Measurements from ENCODE around the gene CCDC91.
"Not testable (repeated sequence)": the region's sequence is repeated elsewhere in the genome, so short reads cannot be mapped to it uniquely, and the experiment has no call there.

The CCDC91 gene

GRCh38 chr12:28235015-28235414 lies 44.8 kb downstream of the CCDC91 start:
- no peak for DNase-seq

GRCh38 chr12:28235985-28236384 lies 45.7 kb downstream of the CCDC91 start:
- DNase-seq = no peak

GRCh38 chr12:28237423-28237822 lies 47.2 kb downstream of the CCDC91 start:
- no peak for DNase-seq

GRCh38 chr12:28239918-28240317 lies 49.7 kb downstream of the CCDC91 start:
- DNase-seq = no peak

GRCh38 chr12:28240853-28241252 lies 50.6 kb downstream of the CCDC91 start:
- no peak for DNase-seq

- DNase-seq = no peak
Observed at GRCh38 chr12:28242129-28242495, 51.9 kb downstream of the CCDC91 start.

GRCh38 chr12:28242496-28243309 lies 52.4 kb downstream of the CCDC91 start:
- DNase-seq = no peak

- DNase-seq = no peak
Observed at GRCh38 chr12:28243310-28243633, 53.0 kb downstream of the CCDC91 start.

- no peak for DNase-seq
Observed at GRCh38 chr12:28247806-28248205, 57.5 kb downstream of the CCDC91 start.

GRCh38 chr12:28248555-28249145 lies 58.4 kb downstream of the CCDC91 start:
- DNase-seq = no peak

- DNase-seq = no peak
Observed at GRCh38 chr12:28253161-28253641, 62.9 kb downstream of the CCDC91 start.

GRCh38 chr12:28257411-28257810 lies 67.2 kb downstream of the CCDC91 start:
- peak in 1 of 2 experiments; percentile 6 for DNase-seq

GRCh38 chr12:28258998-28259397 lies 68.7 kb downstream of the CCDC91 start:
- no peak for DNase-seq

GRCh38 chr12:28265435-28266042 lies 75.3 kb downstream of the CCDC91 start:
- DNase-seq = no peak

GRCh38 chr12:28267920-28268607 lies 77.8 kb downstream of the CCDC91 start:
- DNase-seq = not testable (repeated sequence)

GRCh38 chr12:28268608-28269229 lies 78.5 kb downstream of the CCDC91 start:
- DNase-seq = no peak

GRCh38 chr12:28269851-28270250 lies 79.6 kb downstream of the CCDC91 start:
- no peak for DNase-seq

- DNase-seq = no peak
Observed at GRCh38 chr12:28278499-28278898, 88.2 kb downstream of the CCDC91 start.

- DNase-seq = no peak
Observed at GRCh38 chr12:28278960-28279359, 88.7 kb downstream of the CCDC91 start.

- no peak for DNase-seq
Observed at GRCh38 chr12:28286352-28286751, 96.1 kb downstream of the CCDC91 start.

- DNase-seq = no peak
Observed at GRCh38 chr12:28290262-28290661, 100.0 kb downstream of the CCDC91 start.

- DNase-seq = no peak
Observed at GRCh38 chr12:28292699-28293098, 102.4 kb downstream of the CCDC91 start.

- no peak for DNase-seq
Observed at GRCh38 chr12:28294300-28294699, 104.0 kb downstream of the CCDC91 start.

Measured in NCI-H526 (cell line).